B cell (primary cell): ENCODE results near the gene POTEG. TPM values are rescaled to one million over a fixed set of nuclear protein-coding genes. Genes with fewer than 3 reads are reported as not detected.
"Not testable (repeated sequence)": the region's sequence is repeated elsewhere in the genome, so short reads cannot be mapped to it uniquely, and the experiment has no call there.

Source experiments
- ATAC-seq: fragments of 200-7000 bp; cut with Tn5 transposase; one replicate; pipeline ENCODE4 v1.10.0; 2021; ENCODE audit warnings: low read depth, mild to moderate bottlenecking, moderate number of reproducible peaks, moderate library complexity
- CTCF ChIA-PET: fragments of 350-600 bp; sonication (Branson Sonifier 250); formaldehyde crosslinking; loops from one replicate; lab custom pipeline; 2021; ENCODE audit warnings: antibody characterized with exemption, inconsistent platforms; lab: Charles Lee
- POLR2A ChIA-PET: fragments of 350-600 bp; sonication (Branson Sonifier 250); formaldehyde crosslinking; loops from one replicate; lab custom pipeline; 2021; ENCODE audit warnings: antibody characterized with exemption; lab: Charles Lee
- DNase-seq: peaks from one replicate; pipeline ENCODE4 v3.0.0; 2013
- H2AFZ ChIP-seq: 2 replicates; pipeline ENCODE4 v1.6.1; 2012; ENCODE audit warnings: mild to moderate bottlenecking, low read depth, low read length; ENCODE audit not compliant: insufficient read depth, poor library complexity, severe bottlenecking
- H3K27ac ChIP-seq, 2 donors: 1 replicate in 1 of 2; 2 replicates in 1 of 2; pipeline ENCODE4 v1.5.1; 2012 to 2013; ENCODE audit warnings: low read length in 2 of 2, mild to moderate bottlenecking in 2 of 2, moderate library complexity in 1 of 2
- H3K27me3 ChIP-seq, 4 experiments: fragments of 200-600 bp in 1 of 4; sonication (generic) in 1 of 4; replicated peaks in 1 of 4; 1 replicate in 2 of 4; 2 replicates in 2 of 4; pipeline versions ENCODE4 v1.6.1 to v1.7.0; 2013 to 2016; ENCODE audit warnings: low read length in 3 of 4, mild to moderate bottlenecking in 2 of 4, mixed read lengths in 1 of 4, moderate library complexity in 1 of 4; ENCODE audit not compliant: insufficient read depth in 4 of 4, control insufficient read depth in 3 of 4; ENCODE audit errors: control extremely low read depth in 1 of 4
- H3K36me3 ChIP-seq, 2 experiments: replicated peaks in 1 of 2; 1 replicate in 1 of 2; 2 replicates in 1 of 2; pipeline versions ENCODE4 v1.6.1 to v1.7.1; 2013; ENCODE audit warnings: low read length in 1 of 2; ENCODE audit not compliant: insufficient read depth in 2 of 2, control insufficient read depth in 1 of 2; ENCODE audit errors: control extremely low read depth in 1 of 2, extremely low read depth in 1 of 2
- H3K4me1 ChIP-seq, 2 donors: fragments of 200-600 bp in 1 of 2; sonication (generic) in 1 of 2; 1 replicate in 1 of 2; 2 replicates in 1 of 2; pipeline versions ENCODE4 v1.5.1 to v1.6.1; 2013 to 2017; ENCODE audit warnings: low read length in 2 of 2; ENCODE audit not compliant: control insufficient read depth in 2 of 2, insufficient read depth in 2 of 2
- H3K4me2 ChIP-seq: replicated peaks from 2 replicates; pipeline ENCODE3; 2012; ENCODE audit warnings: mild to moderate bottlenecking, low read depth, low read length; ENCODE audit not compliant: poor library complexity, severe bottlenecking
- H3K4me3 ChIP-seq, 5 experiments: fragments of 200-600 bp in 1 of 5; sonication (generic) in 1 of 5; 1 replicate in 3 of 5; 2 replicates in 2 of 5; pipeline versions ENCODE4 v1.5.1 to v1.7.0; 2011 to 2016; ENCODE audit warnings: low read length in 4 of 5, mild to moderate bottlenecking in 4 of 5, low read depth in 2 of 5, control low read depth in 1 of 5, moderate library complexity in 1 of 5; ENCODE audit not compliant: insufficient read depth in 1 of 5; ENCODE audit errors: control extremely low read depth in 1 of 5, extremely low read depth in 1 of 5
- H3K79me2 ChIP-seq: fragments of 200-600 bp; sonication (generic); one replicate; pipeline ENCODE4 v1.6.0; 2016; ENCODE audit warnings: low read length; ENCODE audit not compliant: control insufficient read depth, insufficient read depth
- H3K9ac ChIP-seq: fragments of 200-600 bp; sonication (generic); 2 replicates; pipeline ENCODE4 v1.6.1; 2017; ENCODE audit warnings: mild to moderate bottlenecking, low read length, moderate library complexity
- H3K9me3 ChIP-seq, 3 donors: one replicate each; pipeline versions ENCODE4 v1.6.1 to v1.7.1; 2013; ENCODE audit warnings: low read length in 2 of 3; ENCODE audit not compliant: control insufficient read depth in 2 of 3, insufficient read depth in 1 of 3; ENCODE audit errors: control extremely low read depth in 1 of 3
- H4K20me1 ChIP-seq: 2 replicates; pipeline ENCODE4 v1.6.0; 2012; ENCODE audit warnings: mild to moderate bottlenecking, low read length; ENCODE audit not compliant: insufficient read depth, control insufficient read depth, poor library complexity, severe bottlenecking
- H3K27ac Mint-ChIP-seq: one replicate; pipeline ENCODE4 v1.8.0; 2021; ENCODE audit warnings: mixed read lengths
- H3K27me3 Mint-ChIP-seq: one replicate; pipeline ENCODE4 v1.8.0; 2021; ENCODE audit warnings: mixed read lengths
- H3K4me1 Mint-ChIP-seq: one replicate; pipeline ENCODE4 v1.8.0; 2021; ENCODE audit warnings: mixed read lengths
- H3K4me3 Mint-ChIP-seq: one replicate; pipeline ENCODE4 v1.8.0; 2021; ENCODE audit warnings: mixed read lengths
- H3K9me3 Mint-ChIP-seq: one replicate; pipeline ENCODE4 v1.8.0; 2022; ENCODE audit warnings: mixed read lengths; ENCODE audit not compliant: insufficient read depth
- WGBS: methylation state at CpG from one replicate; pipeline ENCODE4 v1.1.5; 2013; ENCODE audit warnings: missing lambda C conversion rate; ENCODE audit not compliant: insufficient coverage; 5-methylcytosine and 5-hydroxymethylcytosine counted together
- intact Hi-C: fragments of 100-400 bp; cut with micrococcal nuclease; formaldehyde crosslinking; loops from one replicate; pipeline ENCODE4 v1.10.0; 2022
- polyA plus RNA-seq: library from polyadenylated mRNA; depleted of rRNA; stranded (reverse); fragments of >200 nt; gene quantifications from 2 replicates; pipeline ENCODE4 v1.2.3, GENCODE V29; 2012
- total RNA-seq, 2 donors: library from RNA; stranded (reverse); fragments of 120-200 nt in 1 of 2; gene quantifications; 1 replicate in 1 of 2; 2 replicates in 1 of 2; pipeline versions ENCODE4 v1.2.3 to v1.2.4, GENCODE V29; 2013 to 2022

POTEG gene
- total and polyA plus RNA-seq, 2 donors (not counting 1 experiment from before 2014, with no cell fraction given), result 0.24 TPM; not detected in 1

DNA sequence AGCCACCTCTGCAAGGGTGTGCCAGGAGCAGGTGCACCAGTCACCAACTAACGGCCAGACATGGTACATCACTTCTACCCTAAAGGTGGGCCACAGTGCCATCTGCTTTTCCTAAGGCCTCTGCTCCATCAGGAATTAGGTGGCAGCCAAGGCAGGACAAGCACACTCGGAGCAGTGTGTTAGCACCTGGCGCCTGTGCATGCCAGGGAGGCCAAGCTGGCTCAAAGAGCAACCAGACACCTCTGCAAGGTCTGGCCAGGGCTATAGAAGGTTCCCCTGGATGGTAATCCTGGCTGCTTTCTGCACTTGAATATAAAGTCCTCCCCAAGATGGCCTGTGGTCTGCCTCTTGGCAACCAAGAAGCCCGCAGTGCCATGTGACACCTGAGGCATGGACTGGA lies 45.4 kb downstream of the POTEG start:
- CTCF ChIA-PET, H2AFZ ChIP-seq, H3K79me2 ChIP-seq, H3K36me3 ChIP-seq, H3K4me1 Mint-ChIP-seq, ATAC-seq, H3K9ac ChIP-seq, POLR2A ChIA-PET, H3K4me2 ChIP-seq, H3K4me3 ChIP-seq, H4K20me1 ChIP-seq, H3K9me3 Mint-ChIP-seq, H3K4me1 ChIP-seq, H3K27me3 Mint-ChIP-seq, H3K27me3 ChIP-seq, H3K27ac Mint-ChIP-seq, intact Hi-C loops, H3K4me3 Mint-ChIP-seq, H3K27ac ChIP-seq, DNase-seq: not testable (repeated sequence)
- H3K9me3 ChIP-seq, result peaks cover 0 to 21% (median 0%) of the 10 kb centered on the region in 3 donors
- 75% methylated on average over 2 of the region's 4 CpGs for WGBS

DNA sequence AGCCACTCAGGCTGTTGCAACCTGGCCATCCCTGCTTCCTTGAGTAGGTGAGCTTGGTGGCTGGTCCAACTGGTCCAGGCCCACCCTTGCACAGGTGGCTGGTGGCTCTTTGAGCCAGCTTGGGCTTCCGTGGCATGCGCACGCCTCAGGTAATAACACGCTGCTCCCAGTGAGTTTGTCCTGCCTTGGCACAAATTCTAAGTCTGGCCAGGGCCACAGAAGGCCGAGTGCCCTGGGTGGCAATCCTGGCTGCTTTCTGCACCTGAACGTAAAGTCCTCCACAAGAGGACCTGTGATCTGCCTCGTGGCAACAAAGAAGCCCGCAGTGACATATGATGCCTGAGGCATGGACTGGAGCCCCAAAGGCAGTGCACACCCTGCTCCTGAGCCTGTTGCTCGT lies 47.1 kb downstream of the POTEG start:
- H3K27me3 Mint-ChIP-seq, intact Hi-C loops, H3K4me3 ChIP-seq, H3K4me3 Mint-ChIP-seq, POLR2A ChIA-PET, H3K27ac ChIP-seq, H3K4me1 Mint-ChIP-seq, H3K36me3 ChIP-seq, ATAC-seq, H3K27ac Mint-ChIP-seq, H3K27me3 ChIP-seq, DNase-seq, H3K9me3 Mint-ChIP-seq, H3K9ac ChIP-seq, CTCF ChIA-PET, H4K20me1 ChIP-seq, H3K79me2 ChIP-seq, H3K4me2 ChIP-seq, H2AFZ ChIP-seq, H3K4me1 ChIP-seq: not testable (repeated sequence)
- 92% methylated on average over 8 of the region's 9 CpGs for WGBS
- peaks cover 0 to 18% (median 0%) of the 10 kb centered on the region in 3 donors for H3K9me3 ChIP-seq

DNA sequence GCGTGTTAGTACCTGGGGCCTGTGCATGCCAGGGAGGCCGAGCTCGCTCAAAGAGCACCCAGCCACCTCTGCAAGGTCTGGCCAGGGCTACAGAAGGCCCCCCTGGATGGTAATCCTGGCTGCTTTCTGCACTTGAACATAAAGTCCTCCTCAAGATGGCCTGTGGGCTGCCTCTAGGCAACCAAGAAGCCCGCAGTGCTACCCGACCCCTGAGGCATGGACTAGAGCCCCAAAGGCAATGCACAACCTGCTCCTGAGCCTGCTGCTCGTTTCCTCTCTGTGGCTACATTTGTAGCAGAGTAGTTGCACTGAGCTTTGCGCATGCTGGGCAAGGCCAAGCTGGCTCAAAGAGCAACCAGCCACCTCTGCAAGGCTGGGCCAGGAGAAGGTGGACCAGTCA lies 47.8 kb downstream of the POTEG start:
- intact Hi-C loops, H3K27ac ChIP-seq, H3K4me1 Mint-ChIP-seq, H4K20me1 ChIP-seq, H3K4me1 ChIP-seq, H3K9me3 Mint-ChIP-seq, H2AFZ ChIP-seq, ATAC-seq, H3K27me3 Mint-ChIP-seq, H3K4me3 ChIP-seq, H3K27me3 ChIP-seq, POLR2A ChIA-PET, DNase-seq, H3K4me2 ChIP-seq, H3K36me3 ChIP-seq, CTCF ChIA-PET, H3K9ac ChIP-seq, H3K4me3 Mint-ChIP-seq, H3K27ac Mint-ChIP-seq, H3K79me2 ChIP-seq: not testable (repeated sequence)
- H3K9me3 ChIP-seq, result peaks cover 0 to 18% (median 0%) of the 10 kb centered on the region in 3 donors
- WGBS, result 100% methylated on average over 1 of the region's 7 CpGs

- H2AFZ ChIP-seq, H3K4me3 ChIP-seq, H3K79me2 ChIP-seq, ATAC-seq, H3K27me3 Mint-ChIP-seq, CTCF ChIA-PET, intact Hi-C loops, H3K4me3 Mint-ChIP-seq, H3K36me3 ChIP-seq, DNase-seq, H4K20me1 ChIP-seq, H3K4me2 ChIP-seq, POLR2A ChIA-PET, H3K4me1 ChIP-seq, H3K9me3 Mint-ChIP-seq, H3K4me1 Mint-ChIP-seq, H3K27ac ChIP-seq, H3K27me3 ChIP-seq, H3K9ac ChIP-seq, H3K27ac Mint-ChIP-seq: not testable (repeated sequence)
- WGBS, result 22% methylated on average over 1 of the region's 6 CpGs
- H3K9me3 ChIP-seq, result peaks cover 0 to 11% (median 0%) of the 10 kb centered on the region in 3 donors
These were observed 49.9 kb downstream of the POTEG start for GRCh38 chr14:19384088-19384781.
